HepG2 (cell line): Measurements from ENCODE around the gene PNPLA2. TPM values are rescaled to one million over a fixed set of nuclear protein-coding genes. Genes with fewer than 3 reads are reported as not detected.
A peak's percentile ranks its signal among the peaks of the same experiment; 100 is the strongest.

Source experiments
- ATAD3A ChIP-seq: sonication (generic); formaldehyde crosslinking; IDR thresholded peaks from 2 replicates; pipeline ENCODE4 v1.4.0; 2020; ENCODE audit warnings: missing genetic modification reagents
- CHD2 ChIP-seq: IDR thresholded peaks from 2 replicates; pipeline ENCODE4 v1.6.1; 2011; ENCODE audit warnings: low read depth, low read length, improper control_type of control experiment
- HOXA7 ChIP-seq: sonication (generic); formaldehyde crosslinking; IDR thresholded peaks from 2 replicates; pipeline ENCODE4 v1.8.1; 2022; ENCODE audit warnings: mild to moderate bottlenecking, missing genetic modification reagents, moderate library complexity
- JARID2 ChIP-seq: sonication (generic); formaldehyde crosslinking; IDR thresholded peaks from 2 replicates; pipeline ENCODE4 v1.8.1; 2023; ENCODE audit warnings: missing genetic modification reagents, inconsistent platforms; ENCODE audit not compliant: insufficient replicate concordance
- MYNN ChIP-seq: sonication (generic); formaldehyde crosslinking; IDR thresholded peaks from 2 replicates; pipeline ENCODE4 v1.4.0; 2020; ENCODE audit warnings: mild to moderate bottlenecking, low read depth, missing genetic modification reagents
- PHB2 ChIP-seq: fragments of 450-650 bp; IDR thresholded peaks from 2 replicates; pipeline ENCODE4 v1.6.1; 2018; ENCODE audit not compliant: partially characterized antibody
- PHF20 ChIP-seq: sonication (generic); formaldehyde crosslinking; IDR thresholded peaks from 2 replicates; pipeline ENCODE4 v1.5.0; 2020; ENCODE audit warnings: mild to moderate bottlenecking, missing genetic modification reagents
- ZBTB1 ChIP-seq: sonication (generic); formaldehyde crosslinking; IDR thresholded peaks from 2 replicates; pipeline ENCODE4 v1.4.0; 2020; ENCODE audit warnings: missing genetic modification reagents, borderline replicate concordance
- ZNF24 ChIP-seq: fragments of 450-650 bp; IDR thresholded peaks from 2 replicates; pipeline ENCODE4 v1.6.1; 2017; ENCODE audit warnings: antibody characterized with exemption, mild to moderate bottlenecking
- ZNF292 ChIP-seq: sonication (generic); formaldehyde crosslinking; IDR thresholded peaks from 2 replicates; pipeline ENCODE4 v1.8.1; 2022; ENCODE audit warnings: mild to moderate bottlenecking, low read depth, missing genetic modification reagents, borderline replicate concordance
- ZNF33A ChIP-seq: sonication (generic); formaldehyde crosslinking; IDR thresholded peaks from 2 replicates; pipeline ENCODE4 v1.5.1; 2020; ENCODE audit warnings: missing genetic modification reagents, mild to moderate bottlenecking, moderate library complexity, borderline replicate concordance
- ZNF652 ChIP-seq: IDR thresholded peaks from 2 replicates; pipeline ENCODE4 v1.6.1; 2016; ENCODE audit warnings: low read depth, borderline replicate concordance
- polyA plus RNA-seq, 8 experiments: library from polyadenylated mRNA; depleted of rRNA in 3 of 8; stranded (reverse) in 7 of 8; unstranded in 1 of 8; fragments of >200 nt; fragmentation: Illumina TruSeq in 4 of 8; extraction: Trizol in 4 of 8; gene quantifications; 2 replicates each; pipeline versions ENCODE4 v1.2.1 to v1.2.3, GENCODE V29; 2011 to 2016; ENCODE audit warnings: low read depth in 4 of 8, missing spikeins in 1 of 8, mixed read lengths in 1 of 8; ENCODE audit not compliant: insufficient read depth in 1 of 8
- total RNA-seq, 5 experiments: library from RNA; depleted of rRNA; stranded (reverse); fragments of >200 nt; fragmentation: Illumina TruSeq; extraction: Trizol; gene quantifications; 2 replicates each; pipeline ENCODE4 v1.2.3, GENCODE V29; 2016; ENCODE audit warnings: low read depth in 1 of 5
- TF ChIP-seq, protein P1 (sequence below): sonication (generic); formaldehyde crosslinking; IDR thresholded peaks from 2 replicates; pipeline ENCODE4 v1.8.1; 2022; ENCODE audit warnings: low read depth, mild to moderate bottlenecking, missing genetic modification reagents
- TF ChIP-seq, protein P2 (sequence below): sonication (generic); formaldehyde crosslinking; IDR thresholded peaks from 2 replicates; pipeline ENCODE4 v1.9.0; 2021; ENCODE audit warnings: missing genetic modification reagents, borderline replicate concordance
- TF ChIP-seq, protein P3 (sequence below): sonication (generic); formaldehyde crosslinking; IDR thresholded peaks from 2 replicates; pipeline ENCODE4 v1.9.0; 2021; ENCODE audit warnings: mild to moderate bottlenecking, missing genetic modification reagents

The PNPLA2 gene
- total and polyA plus RNA-seq, 2 of the 13 experiments (the other 11 are each of a cell fraction or from before 2014, with no cell fraction given) = 10.5 to 43.2 TPM

DNA sequence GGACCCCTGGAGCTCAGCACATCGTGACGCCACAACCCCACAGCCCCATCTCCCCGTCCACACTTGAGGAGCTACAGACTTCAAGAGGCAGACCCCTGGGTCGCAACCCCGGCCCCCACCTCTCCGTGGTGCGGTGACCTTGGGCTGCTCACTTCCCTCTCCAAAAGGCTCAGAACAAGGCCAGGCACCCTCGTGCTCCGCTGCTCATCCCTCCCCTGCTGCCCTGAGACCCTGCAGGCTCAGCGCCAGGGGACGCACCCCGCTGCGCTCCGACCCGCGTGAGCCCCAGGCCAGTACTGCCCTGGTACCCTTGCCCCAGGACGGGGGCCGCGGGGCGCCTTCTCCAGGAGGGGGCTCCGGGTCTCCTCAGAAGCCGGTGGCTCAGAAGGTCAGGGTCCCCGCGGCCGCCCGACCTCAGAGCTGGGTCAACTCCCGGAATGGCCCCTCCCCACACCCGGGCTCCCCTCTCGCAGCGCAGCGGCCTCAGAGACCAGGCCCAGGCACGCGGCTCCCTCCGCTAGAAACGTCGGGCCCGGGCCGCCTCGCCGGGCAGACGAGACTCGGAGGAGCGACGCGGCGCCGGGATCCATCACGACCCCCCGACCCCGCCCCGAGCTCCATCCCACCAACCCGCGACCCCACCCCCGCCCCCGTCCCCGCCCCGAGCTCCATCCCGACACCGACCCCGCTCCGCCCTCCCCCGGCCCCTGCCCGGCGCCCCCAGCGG is 42.0 kb upstream of the PNPLA2 start (continued):
- TF ChIP-seq, protein P1, sequence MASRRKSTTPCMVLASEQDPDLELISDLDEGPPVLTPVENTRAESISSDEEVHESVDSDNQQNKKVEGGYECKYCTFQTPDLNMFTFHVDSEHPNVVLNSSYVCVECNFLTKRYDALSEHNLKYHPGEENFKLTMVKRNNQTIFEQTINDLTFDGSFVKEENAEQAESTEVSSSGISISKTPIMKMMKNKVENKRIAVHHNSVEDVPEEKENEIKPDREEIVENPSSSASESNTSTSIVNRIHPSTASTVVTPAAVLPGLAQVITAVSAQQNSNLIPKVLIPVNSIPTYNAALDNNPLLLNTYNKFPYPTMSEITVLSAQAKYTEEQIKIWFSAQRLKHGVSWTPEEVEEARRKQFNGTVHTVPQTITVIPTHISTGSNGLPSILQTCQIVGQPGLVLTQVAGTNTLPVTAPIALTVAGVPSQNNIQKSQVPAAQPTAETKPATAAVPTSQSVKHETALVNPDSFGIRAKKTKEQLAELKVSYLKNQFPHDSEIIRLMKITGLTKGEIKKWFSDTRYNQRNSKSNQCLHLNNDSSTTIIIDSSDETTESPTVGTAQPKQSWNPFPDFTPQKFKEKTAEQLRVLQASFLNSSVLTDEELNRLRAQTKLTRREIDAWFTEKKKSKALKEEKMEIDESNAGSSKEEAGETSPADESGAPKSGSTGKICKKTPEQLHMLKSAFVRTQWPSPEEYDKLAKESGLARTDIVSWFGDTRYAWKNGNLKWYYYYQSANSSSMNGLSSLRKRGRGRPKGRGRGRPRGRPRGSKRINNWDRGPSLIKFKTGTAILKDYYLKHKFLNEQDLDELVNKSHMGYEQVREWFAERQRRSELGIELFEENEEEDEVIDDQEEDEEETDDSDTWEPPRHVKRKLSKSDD (CRISPR knock-in tag) = no peak
- TF ChIP-seq ZBTB1 (CRISPR knock-in tag) = no peak
- TF ChIP-seq ZNF24 = no peak
- TF ChIP-seq ATAD3A (CRISPR knock-in tag) = no peak
- no peak for TF ChIP-seq ZNF33A
- TF ChIP-seq ZNF292 = no peak
- TF ChIP-seq MYNN (CRISPR knock-in tag) = no peak
- TF ChIP-seq, protein P2, sequence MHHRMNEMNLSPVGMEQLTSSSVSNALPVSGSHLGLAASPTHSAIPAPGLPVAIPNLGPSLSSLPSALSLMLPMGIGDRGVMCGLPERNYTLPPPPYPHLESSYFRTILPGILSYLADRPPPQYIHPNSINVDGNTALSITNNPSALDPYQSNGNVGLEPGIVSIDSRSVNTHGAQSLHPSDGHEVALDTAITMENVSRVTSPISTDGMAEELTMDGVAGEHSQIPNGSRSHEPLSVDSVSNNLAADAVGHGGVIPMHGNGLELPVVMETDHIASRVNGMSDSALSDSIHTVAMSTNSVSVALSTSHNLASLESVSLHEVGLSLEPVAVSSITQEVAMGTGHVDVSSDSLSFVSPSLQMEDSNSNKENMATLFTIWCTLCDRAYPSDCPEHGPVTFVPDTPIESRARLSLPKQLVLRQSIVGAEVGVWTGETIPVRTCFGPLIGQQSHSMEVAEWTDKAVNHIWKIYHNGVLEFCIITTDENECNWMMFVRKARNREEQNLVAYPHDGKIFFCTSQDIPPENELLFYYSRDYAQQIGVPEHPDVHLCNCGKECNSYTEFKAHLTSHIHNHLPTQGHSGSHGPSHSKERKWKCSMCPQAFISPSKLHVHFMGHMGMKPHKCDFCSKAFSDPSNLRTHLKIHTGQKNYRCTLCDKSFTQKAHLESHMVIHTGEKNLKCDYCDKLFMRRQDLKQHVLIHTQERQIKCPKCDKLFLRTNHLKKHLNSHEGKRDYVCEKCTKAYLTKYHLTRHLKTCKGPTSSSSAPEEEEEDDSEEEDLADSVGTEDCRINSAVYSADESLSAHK = no peak
- TF ChIP-seq, protein P3, sequence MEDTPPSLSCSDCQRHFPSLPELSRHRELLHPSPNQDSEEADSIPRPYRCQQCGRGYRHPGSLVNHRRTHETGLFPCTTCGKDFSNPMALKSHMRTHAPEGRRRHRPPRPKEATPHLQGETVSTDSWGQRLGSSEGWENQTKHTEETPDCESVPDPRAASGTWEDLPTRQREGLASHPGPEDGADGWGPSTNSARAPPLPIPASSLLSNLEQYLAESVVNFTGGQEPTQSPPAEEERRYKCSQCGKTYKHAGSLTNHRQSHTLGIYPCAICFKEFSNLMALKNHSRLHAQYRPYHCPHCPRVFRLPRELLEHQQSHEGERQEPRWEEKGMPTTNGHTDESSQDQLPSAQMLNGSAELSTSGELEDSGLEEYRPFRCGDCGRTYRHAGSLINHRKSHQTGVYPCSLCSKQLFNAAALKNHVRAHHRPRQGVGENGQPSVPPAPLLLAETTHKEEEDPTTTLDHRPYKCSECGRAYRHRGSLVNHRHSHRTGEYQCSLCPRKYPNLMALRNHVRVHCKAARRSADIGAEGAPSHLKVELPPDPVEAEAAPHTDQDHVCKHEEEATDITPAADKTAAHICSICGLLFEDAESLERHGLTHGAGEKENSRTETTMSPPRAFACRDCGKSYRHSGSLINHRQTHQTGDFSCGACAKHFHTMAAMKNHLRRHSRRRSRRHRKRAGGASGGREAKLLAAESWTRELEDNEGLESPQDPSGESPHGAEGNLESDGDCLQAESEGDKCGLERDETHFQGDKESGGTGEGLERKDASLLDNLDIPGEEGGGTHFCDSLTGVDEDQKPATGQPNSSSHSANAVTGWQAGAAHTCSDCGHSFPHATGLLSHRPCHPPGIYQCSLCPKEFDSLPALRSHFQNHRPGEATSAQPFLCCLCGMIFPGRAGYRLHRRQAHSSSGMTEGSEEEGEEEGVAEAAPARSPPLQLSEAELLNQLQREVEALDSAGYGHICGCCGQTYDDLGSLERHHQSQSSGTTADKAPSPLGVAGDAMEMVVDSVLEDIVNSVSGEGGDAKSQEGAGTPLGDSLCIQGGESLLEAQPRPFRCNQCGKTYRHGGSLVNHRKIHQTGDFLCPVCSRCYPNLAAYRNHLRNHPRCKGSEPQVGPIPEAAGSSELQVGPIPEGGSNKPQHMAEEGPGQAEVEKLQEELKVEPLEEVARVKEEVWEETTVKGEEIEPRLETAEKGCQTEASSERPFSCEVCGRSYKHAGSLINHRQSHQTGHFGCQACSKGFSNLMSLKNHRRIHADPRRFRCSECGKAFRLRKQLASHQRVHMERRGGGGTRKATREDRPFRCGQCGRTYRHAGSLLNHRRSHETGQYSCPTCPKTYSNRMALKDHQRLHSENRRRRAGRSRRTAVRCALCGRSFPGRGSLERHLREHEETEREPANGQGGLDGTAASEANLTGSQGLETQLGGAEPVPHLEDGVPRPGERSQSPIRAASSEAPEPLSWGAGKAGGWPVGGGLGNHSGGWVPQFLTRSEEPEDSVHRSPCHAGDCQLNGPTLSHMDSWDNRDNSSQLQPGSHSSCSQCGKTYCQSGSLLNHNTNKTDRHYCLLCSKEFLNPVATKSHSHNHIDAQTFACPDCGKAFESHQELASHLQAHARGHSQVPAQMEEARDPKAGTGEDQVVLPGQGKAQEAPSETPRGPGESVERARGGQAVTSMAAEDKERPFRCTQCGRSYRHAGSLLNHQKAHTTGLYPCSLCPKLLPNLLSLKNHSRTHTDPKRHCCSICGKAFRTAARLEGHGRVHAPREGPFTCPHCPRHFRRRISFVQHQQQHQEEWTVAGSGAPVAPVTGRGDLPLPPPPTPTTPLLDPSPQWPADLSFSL (CRISPR knock-in tag) = no peak
- no peak for TF ChIP-seq ZNF652 (CRISPR knock-in tag)
- peak; percentile 21; the same call in 1 of the 2 replicates for TF ChIP-seq PHF20
- no peak for TF ChIP-seq CHD2
- TF ChIP-seq HOXA7 (CRISPR knock-in tag) = no peak
- no peak for TF ChIP-seq PHB2
- no peak for TF ChIP-seq JARID2
